NCI-H82 treated with DMSO at 0.1 percent for 48 hours (cell line): ENCODE results near the gene ZNRF1.
"Not testable (repeated sequence)": the region's sequence is repeated elsewhere in the genome, so short reads cannot be mapped to it uniquely, and the experiment has no call there.

Experiments used
- DNase-seq: peaks from one replicate; lab custom pipeline; 2025; ENCODE audit not compliant: unreplicated experiment; lab: John Stamatoyannopoulos, UW

ZNRF1 gene

GRCh38 chr16:75074920-75075687 lies 76.3 kb downstream of the ZNRF1 start:
- no peak for DNase-seq

DNA sequence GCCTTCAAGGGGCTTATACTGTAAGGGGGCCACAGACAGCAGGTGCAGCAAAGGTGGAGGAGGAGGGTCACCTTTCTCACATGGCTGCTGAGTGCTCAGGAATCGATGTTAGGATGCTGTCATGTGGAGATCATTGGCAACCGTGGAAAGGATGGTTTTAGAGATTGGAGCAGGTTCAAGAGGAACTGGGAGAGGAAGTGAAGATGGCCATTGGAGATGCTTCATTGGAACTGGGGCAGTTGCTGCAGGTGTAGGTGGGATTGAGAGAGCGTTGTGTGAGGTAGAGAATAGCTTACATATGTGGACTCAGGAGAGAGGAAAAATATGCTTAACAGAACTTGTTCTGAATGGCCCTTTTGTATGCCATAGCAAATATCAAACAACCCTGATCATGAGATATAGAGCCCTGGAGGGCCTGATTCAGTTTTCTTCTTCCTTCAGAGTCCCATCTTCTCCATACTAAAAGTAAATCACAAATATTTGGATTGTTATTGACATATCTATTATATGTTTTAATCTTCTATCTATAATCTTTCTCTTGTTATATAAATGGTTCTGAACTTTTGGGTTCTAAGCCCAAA lies 77.0 kb downstream of the ZNRF1 start:
- DNase-seq, result no peak

DNA sequence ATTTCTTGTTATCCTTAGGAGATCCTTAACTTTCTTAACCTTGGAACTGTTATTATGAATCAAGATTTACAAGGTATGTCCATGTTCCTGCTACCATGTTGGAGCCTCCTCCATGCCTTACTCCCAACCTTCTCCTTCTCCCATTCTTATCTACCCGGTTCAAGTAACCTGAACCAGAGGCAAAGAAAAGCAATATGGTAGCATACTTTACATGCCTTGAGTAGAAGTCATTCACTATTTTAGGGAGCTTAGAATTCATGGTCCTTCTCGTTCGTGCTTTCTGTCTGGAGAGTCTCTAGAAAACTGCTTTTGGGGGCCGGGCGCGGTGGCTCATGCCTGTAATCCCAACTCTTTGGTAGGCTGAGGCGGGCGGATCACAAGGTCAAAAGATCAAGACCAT lies 80.1 kb downstream of the ZNRF1 start:
- DNase-seq, result no peak

GRCh38 chr16:75079346-75079926 lies 80.6 kb downstream of the ZNRF1 start:
- no peak for DNase-seq

DNA sequence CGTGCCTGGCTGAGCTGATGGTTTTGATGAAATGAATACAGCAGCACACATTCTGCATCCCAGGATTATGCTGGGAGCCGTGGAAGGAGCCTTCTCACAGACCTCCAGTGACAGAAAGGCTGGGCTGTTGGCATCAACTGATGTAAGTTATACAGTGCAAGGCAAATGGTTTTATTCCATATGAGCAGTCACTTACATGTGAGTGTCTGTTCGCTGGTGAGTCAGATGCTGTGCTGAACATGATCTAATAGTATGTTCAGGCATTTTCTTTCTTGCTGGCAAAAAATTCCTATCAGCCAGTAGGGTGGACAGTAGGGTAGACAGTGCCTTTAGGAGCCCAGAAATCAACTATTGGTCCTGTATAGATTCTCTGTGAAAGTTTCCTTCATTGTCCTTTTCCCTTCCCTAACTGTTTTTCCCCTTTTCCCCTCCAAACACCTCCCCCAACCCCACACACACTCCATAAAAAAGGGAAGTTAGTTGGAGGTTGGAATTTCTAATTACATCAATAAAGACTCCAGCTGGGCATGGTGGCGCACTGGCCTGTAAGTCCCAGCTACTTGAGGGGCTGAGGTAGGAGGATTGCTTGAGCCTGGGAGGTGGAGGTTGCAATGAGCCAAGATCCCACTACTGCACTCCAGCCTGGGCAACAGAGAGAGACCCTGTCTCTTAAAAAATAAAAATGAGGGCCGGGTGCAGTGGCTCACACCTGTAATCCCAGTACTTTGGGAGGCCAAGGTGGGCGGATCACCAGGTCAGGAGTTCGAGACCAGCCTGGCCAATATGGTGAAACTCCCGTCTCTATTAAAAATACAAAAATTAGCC lies 81.6 kb downstream of the ZNRF1 start:
- DNase-seq, result no peak

DNA sequence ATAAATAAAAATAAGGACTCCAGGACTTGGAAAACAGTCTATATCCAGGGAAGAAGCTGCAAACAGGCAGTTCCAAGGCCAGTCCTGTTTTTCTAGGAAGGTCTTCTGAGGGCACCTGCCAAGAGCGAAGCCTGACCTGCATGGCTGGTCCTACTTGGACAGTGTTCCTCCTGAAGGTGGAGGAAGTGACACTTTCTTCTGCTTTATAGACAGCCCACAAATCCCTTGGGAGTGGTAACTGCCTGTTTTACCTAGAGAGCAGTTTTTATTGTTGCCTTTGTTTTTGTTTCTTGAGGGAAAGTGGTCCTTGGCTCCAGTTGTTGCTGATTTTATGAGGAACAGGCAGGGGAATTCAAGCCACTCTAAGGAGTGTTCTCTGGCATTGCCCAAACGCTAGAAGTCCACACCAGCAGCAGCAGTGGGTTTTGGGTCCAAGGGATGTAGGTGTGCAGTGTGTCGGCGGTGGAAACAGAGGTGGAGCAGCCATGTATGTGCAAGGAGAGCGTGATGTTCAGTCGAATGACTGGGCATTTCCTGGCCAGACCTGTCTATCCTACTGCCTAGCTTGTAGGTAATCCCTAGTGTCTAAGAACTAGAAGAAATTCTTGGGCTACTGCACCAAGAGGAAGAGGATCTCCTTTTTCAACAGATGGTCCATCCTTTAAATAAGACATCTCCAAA lies 82.5 kb downstream of the ZNRF1 start:
- DNase-seq, result no peak

- DNase-seq, result no peak
Measured at GRCh38 chr16:75083813-75084212, 85.0 kb downstream of the ZNRF1 start.

GRCh38 chr16:75085556-75085955 lies 86.7 kb downstream of the ZNRF1 start:
- no peak for DNase-seq

DNA sequence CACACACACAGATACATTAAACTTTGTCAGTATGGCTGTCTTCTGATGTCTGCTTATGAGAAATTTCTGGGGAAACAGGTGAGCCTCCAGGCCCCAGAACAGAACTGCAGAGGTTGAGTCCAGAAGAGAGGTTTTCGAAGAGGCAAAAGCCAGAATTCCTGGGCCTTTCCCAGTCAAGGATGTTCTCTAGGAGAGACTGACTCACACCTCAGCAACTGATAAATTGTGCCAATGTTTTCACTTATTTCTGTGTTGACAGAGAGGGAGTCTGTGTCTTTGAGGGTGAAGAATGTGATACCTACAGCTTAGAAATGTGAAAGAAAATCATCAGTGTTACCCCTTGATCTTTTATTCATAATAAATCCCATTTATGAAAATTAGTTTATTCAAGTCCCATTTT lies 87.5 kb downstream of the ZNRF1 start:
- DNase-seq, result no peak

GRCh38 chr16:75086688-75087374 lies 88.0 kb downstream of the ZNRF1 start:
- no peak for DNase-seq

DNA sequence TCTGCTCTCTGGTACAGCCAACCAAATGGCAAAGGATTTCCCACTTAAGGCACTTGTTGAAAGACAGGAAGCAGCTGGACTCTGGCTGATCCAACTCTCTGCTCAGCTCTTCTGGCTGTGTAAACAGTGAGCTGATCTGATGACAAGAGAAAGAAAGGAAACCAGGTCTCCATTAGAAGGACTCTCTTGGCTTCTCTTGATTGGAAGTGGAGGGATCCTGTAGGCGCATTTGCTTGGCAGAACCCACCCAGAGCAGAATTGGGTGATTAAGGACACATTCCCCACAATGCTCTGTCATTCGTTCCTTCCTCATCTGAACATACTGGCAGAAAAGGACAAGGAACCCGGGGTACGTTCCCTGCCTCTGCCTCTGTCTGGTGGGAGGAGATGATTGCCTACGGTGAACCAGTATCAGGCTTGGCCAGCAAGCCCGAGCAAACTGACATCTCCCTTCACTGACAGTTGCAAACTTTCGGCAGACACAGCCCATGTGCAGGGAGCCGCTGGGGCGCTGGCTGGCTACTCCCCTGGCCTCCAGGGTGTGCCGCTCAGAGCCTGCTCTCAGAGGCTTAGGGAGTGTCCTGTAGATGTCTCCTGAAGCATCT lies 88.7 kb downstream of the ZNRF1 start:
- DNase-seq, result peak; percentile 15

- no peak for DNase-seq
Measured at GRCh38 chr16:75088216-75088615, 89.4 kb downstream of the ZNRF1 start.

- DNase-seq, result no peak
Measured at GRCh38 chr16:75088934-75089333, 90.1 kb downstream of the ZNRF1 start.

- DNase-seq, result no peak
Measured at GRCh38 chr16:75089486-75090202, 90.8 kb downstream of the ZNRF1 start.

DNA sequence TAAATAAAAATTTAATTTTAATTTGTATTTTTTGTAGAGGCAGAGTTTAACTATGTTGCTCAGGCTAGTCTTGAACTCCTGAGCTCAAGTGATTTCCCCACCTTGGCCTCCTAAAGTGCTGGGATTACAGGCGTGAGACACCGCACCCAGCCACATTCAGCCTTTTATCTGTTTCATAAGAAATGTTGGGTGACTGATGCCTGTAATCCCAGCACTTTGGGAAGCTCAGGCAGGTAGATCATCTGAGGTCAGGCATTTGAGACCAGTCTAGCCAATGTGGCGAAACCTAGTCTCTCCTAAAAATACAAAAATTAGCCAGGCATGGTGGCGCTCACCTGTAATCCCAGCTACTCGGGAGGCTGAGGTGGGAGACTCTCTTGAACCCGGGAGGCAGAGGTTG lies 92.1 kb downstream of the ZNRF1 start:
- DNase-seq, result not testable (repeated sequence)

DNA sequence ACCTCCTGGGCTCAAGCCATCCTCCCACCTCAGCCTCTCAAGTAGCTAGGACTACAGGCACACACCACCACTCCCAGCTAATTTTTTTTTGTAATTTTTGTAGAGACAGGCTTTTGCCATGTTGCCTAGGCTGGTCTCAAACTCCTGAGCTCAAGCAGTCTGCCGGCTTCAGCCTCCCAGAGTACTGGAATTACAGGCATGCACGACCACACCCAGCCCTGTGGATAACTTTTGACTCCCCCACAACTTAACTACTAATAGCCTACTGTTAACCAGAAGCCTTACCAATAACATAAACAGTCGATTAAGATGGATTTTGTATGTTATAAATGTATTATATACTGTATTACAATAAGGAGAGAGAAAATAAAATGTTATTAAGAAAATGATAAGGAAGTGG lies 92.8 kb downstream of the ZNRF1 start:
- DNase-seq, result not testable (repeated sequence)

GRCh38 chr16:75092777-75093176 lies 94.0 kb downstream of the ZNRF1 start:
- no peak for DNase-seq

GRCh38 chr16:75093598-75094540 lies 95.0 kb downstream of the ZNRF1 start:
- DNase-seq, result no peak
